ENCODE measurements around the gene TCEA2.
"Not testable (repeated sequence)": the region's sequence is repeated elsewhere in the genome, so short reads cannot be mapped to it uniquely, and the experiment has no call there.

The TCEA2 gene

GRCh38 chr20:64080013-64080812, 17.2 kb downstream of the TCEA2 start, which contains the start of gene OPRL1:
Gene OPRL1, plus strand, starts transcription at chr20:64080082. Its CDS starts 12,639 bp downstream, at chr20:64092721.
- no peak for DNase-seq

GRCh38 chr20:64080813-64081623, 18.0 kb downstream of the TCEA2 start:
- DNase-seq: no peak

GRCh38 chr20:64081624-64081964, 18.6 kb downstream of the TCEA2 start:
- no peak for DNase-seq

GRCh38 chr20:64082126-64082731, 19.2 kb downstream of the TCEA2 start:
- DNase-seq: no peak

- no peak for DNase-seq
These were observed 19.9 kb downstream of the TCEA2 start for GRCh38 chr20:64082820-64083377.

GRCh38 chr20:64083378-64083803, 20.4 kb downstream of the TCEA2 start:
- peak; percentile 85 for DNase-seq

- no peak for DNase-seq
These were observed 21.0 kb downstream of the TCEA2 start, which contains the start of gene LKAAEAR1 for GRCh38 chr20:64083804-64084684. Gene LKAAEAR1, minus strand, starts transcription at chr20:64084398. Its CDS starts 179 bp downstream, at chr20:64084219.

GRCh38 chr20:64084685-64085152, 21.7 kb downstream of the TCEA2 start:
- no peak for DNase-seq

- no peak for DNase-seq
These were observed 23.8 kb downstream of the TCEA2 start for GRCh38 chr20:64086801-64087200.

GRCh38 chr20:64087226-64087825, 24.3 kb downstream of the TCEA2 start:
- DNase-seq: not testable (repeated sequence)

GRCh38 chr20:64088586-64088985, 25.6 kb downstream of the TCEA2 start:
- DNase-seq: not testable (repeated sequence)

- no peak for DNase-seq
These were observed 27.2 kb downstream of the TCEA2 start for GRCh38 chr20:64090165-64090564.

- no peak for DNase-seq
These were observed 28.3 kb downstream of the TCEA2 start for GRCh38 chr20:64091340-64091739.

GRCh38 chr20:64091770-64092169, 28.8 kb downstream of the TCEA2 start:
- DNase-seq: no peak

- DNase-seq: no peak
These were observed 29.4 kb downstream of the TCEA2 start for GRCh38 chr20:64092258-64093012.

- no peak for DNase-seq
These were observed 30.1 kb downstream of the TCEA2 start for GRCh38 chr20:64093013-64093503.

GRCh38 chr20:64095455-64095854, 32.5 kb downstream of the TCEA2 start:
- DNase-seq: no peak

GRCh38 chr20:64095927-64096326, 32.9 kb downstream of the TCEA2 start:
- no peak for DNase-seq

GRCh38 chr20:64096535-64096934, 33.5 kb downstream of the TCEA2 start:
- DNase-seq: no peak

- DNase-seq: no peak
These were observed 35.5 kb downstream of the TCEA2 start for GRCh38 chr20:64098471-64099013.

Measured in stimulated activated CD8-positive, alpha-beta memory T cell treated with anti-CD3 and anti-CD28 coated beads, Interleukin-4, amount 100 ng/mL, for 48 hours (primary cell).